Muscle layer of colon (tissue), 2 donors: ENCODE results near the gene PRDX6.
"Not testable (repeated sequence)": the region's sequence is repeated elsewhere in the genome, so short reads cannot be mapped to it uniquely, and the experiment has no call there.

ENCODE experiments used
- H3K27ac ChIP-seq: one replicate; pipeline ENCODE4 v1.7.0; 2013; ENCODE audit warnings: low read depth, mild to moderate bottlenecking, low read length, moderate library complexity
- H3K27me3 ChIP-seq, 2 donors: one replicate each; pipeline ENCODE4 v1.7.0; 2013; ENCODE audit warnings: low read length in 2 of 2, mild to moderate bottlenecking in 2 of 2; ENCODE audit not compliant: insufficient read depth in 2 of 2, control insufficient read depth in 1 of 2
- H3K36me3 ChIP-seq: one replicate; pipeline ENCODE4 v1.7.0; 2013; ENCODE audit warnings: mild to moderate bottlenecking, low read length; ENCODE audit not compliant: insufficient read depth
- H3K4me1 ChIP-seq: one replicate; pipeline ENCODE4 v1.7.0; 2013; ENCODE audit warnings: mild to moderate bottlenecking, low read length; ENCODE audit not compliant: insufficient read depth
- H3K4me3 ChIP-seq, 2 donors: one replicate each; pipeline ENCODE4 v1.7.0; 2013; ENCODE audit warnings: low read length in 2 of 2, low read depth in 1 of 2, mild to moderate bottlenecking in 1 of 2, moderate library complexity in 1 of 2
- H3K9ac ChIP-seq: one replicate; pipeline ENCODE4 v1.7.0; 2013; ENCODE audit warnings: low read length
- H3K9me3 ChIP-seq: one replicate; pipeline ENCODE4 v1.7.0; 2013; ENCODE audit warnings: mild to moderate bottlenecking, low read length
- donor health status: abdominal sarcoma.
- donor health status: Adenocarcinoma of cecum.

The PRDX6 gene

GRCh38 chr1:173484276-173484675 is 7.1 kb downstream of the PRDX6 start:
- Histone ChIP-seq H3K4me1 (peaks cover 11% of the 10 kb centered on the region), H3K27ac (no peak overlapping the region), H3K27me3 (no peaks in the 10 kb centered on the region), H3K36me3 (peaks cover 79% of the 10 kb centered on the region), H3K4me3 (no peak overlapping the region), H3K9ac (no peak overlapping the region), H3K9me3 (no peaks in the 10 kb centered on the region)

- no peaks in the 10 kb centered on the region for H3K27me3 ChIP-seq
- H3K9ac ChIP-seq: no peak overlapping the region
- H3K9me3 ChIP-seq: no peaks in the 10 kb centered on the region
- H3K4me1 ChIP-seq: peaks cover under 1% of the 10 kb centered on the region
- H3K4me3 ChIP-seq: no peak overlapping the region
- H3K36me3 ChIP-seq: peaks cover 77% of the 10 kb centered on the region
- no peak overlapping the region for H3K27ac ChIP-seq
These were observed 8.3 kb downstream of the PRDX6 start for GRCh38 chr1:173485401-173485800.

GRCh38 chr1:173488001-173488400 is 10.9 kb downstream of the PRDX6 start:
- H3K27ac ChIP-seq: no peak overlapping the region
- no peaks in the 10 kb centered on the region for H3K27me3 ChIP-seq
- no peaks in the 10 kb centered on the region for H3K9me3 ChIP-seq
- no peaks in the 10 kb centered on the region for H3K4me1 ChIP-seq
- no peak overlapping the region for H3K9ac ChIP-seq
- H3K4me3 ChIP-seq: no peak overlapping the region
- peaks cover 54% of the 10 kb centered on the region for H3K36me3 ChIP-seq

GRCh38 chr1:173489149-173489600 is 12.0 kb downstream of the PRDX6 start:
- no peak overlapping the region for H3K4me3 ChIP-seq
- no peaks in the 10 kb centered on the region for H3K9me3 ChIP-seq
- peaks cover 51% of the 10 kb centered on the region for H3K36me3 ChIP-seq
- H3K4me1 ChIP-seq: no peaks in the 10 kb centered on the region
- no peaks in the 10 kb centered on the region for H3K27me3 ChIP-seq
- H3K27ac ChIP-seq: no peak overlapping the region
- H3K9ac ChIP-seq: no peak overlapping the region

GRCh38 chr1:173489929-173490328 is 12.8 kb downstream of the PRDX6 start:
- Histone ChIP-seq H3K9ac (no peak overlapping the region), H3K27ac (no peak overlapping the region), H3K36me3 (peaks cover 44% of the 10 kb centered on the region), H3K4me1 (no peaks in the 10 kb centered on the region), H3K4me3 (no peak overlapping the region), H3K9me3 (no peaks in the 10 kb centered on the region), H3K27me3 (no peaks in the 10 kb centered on the region)

GRCh38 chr1:173491508-173491907 is 14.4 kb downstream of the PRDX6 start:
- no peaks in the 10 kb centered on the region for H3K27me3 ChIP-seq
- peaks cover 28% of the 10 kb centered on the region for H3K36me3 ChIP-seq
- no peaks in the 10 kb centered on the region for H3K4me1 ChIP-seq
- no peak overlapping the region for H3K27ac ChIP-seq
- H3K9me3 ChIP-seq: no peaks in the 10 kb centered on the region
- no peak overlapping the region for H3K9ac ChIP-seq
- no peak overlapping the region for H3K4me3 ChIP-seq

GRCh38 chr1:173493125-173493524 is 16.0 kb downstream of the PRDX6 start:
- H3K9ac ChIP-seq: not testable (repeated sequence)

GRCh38 chr1:173495609-173496267 is 18.6 kb downstream of the PRDX6 start:
- Histone ChIP-seq H3K27ac (no peak overlapping the region), H3K4me1 (no peaks in the 10 kb centered on the region), H3K27me3 (no peaks in the 10 kb centered on the region), H3K4me3 (no peak overlapping the region), H3K36me3 (no peaks in the 10 kb centered on the region), H3K9me3 (no peaks in the 10 kb centered on the region), H3K9ac (no peak overlapping the region)

More at GRCh38 chr1:173493125-173493524, 16.0 kb downstream of the PRDX6 start:
- H3K27ac ChIP-seq, H3K4me3 ChIP-seq, H3K27me3 ChIP-seq, H3K9me3 ChIP-seq, H3K4me1 ChIP-seq: not testable (repeated sequence)
- peaks cover 12% of the 10 kb centered on the region for H3K36me3 ChIP-seq

- H3K9ac ChIP-seq: no peak overlapping the region
- no peaks in the 10 kb centered on the region for H3K27me3 ChIP-seq
- no peak overlapping the region for H3K4me3 ChIP-seq
- no peaks in the 10 kb centered on the region for H3K9me3 ChIP-seq
- H3K36me3 ChIP-seq: no peaks in the 10 kb centered on the region
- no peak overlapping the region for H3K27ac ChIP-seq
- no peaks in the 10 kb centered on the region for H3K4me1 ChIP-seq
These were observed 19.7 kb downstream of the PRDX6 start for GRCh38 chr1:173496757-173497320.

GRCh38 chr1:173499729-173500128 is 22.6 kb downstream of the PRDX6 start:
- Histone ChIP-seq H3K27me3 (no peaks in the 10 kb centered on the region), H3K36me3 (no peaks in the 10 kb centered on the region), H3K4me3 (no peak overlapping the region), H3K4me1 (no peaks in the 10 kb centered on the region), H3K9me3 (no peaks in the 10 kb centered on the region), H3K9ac (no peak overlapping the region), H3K27ac (no peak overlapping the region)

GRCh38 chr1:173502104-173502503 is 25.0 kb downstream of the PRDX6 start:
- Histone ChIP-seq H3K36me3 (no peaks in the 10 kb centered on the region), H3K4me3 (no peak overlapping the region), H3K9ac (no peak overlapping the region), H3K27ac (no peak overlapping the region), H3K4me1 (no peaks in the 10 kb centered on the region), H3K27me3 (no peaks in the 10 kb centered on the region), H3K9me3 (no peaks in the 10 kb centered on the region)

- Histone ChIP-seq H3K27ac (no peak overlapping the region), H3K4me3 (no peak overlapping the region), H3K36me3 (no peaks in the 10 kb centered on the region), H3K9ac (no peak overlapping the region), H3K27me3 (no peaks in the 10 kb centered on the region), H3K4me1 (peaks cover 6% of the 10 kb centered on the region), H3K9me3 (no peaks in the 10 kb centered on the region)
These were observed 26.3 kb downstream of the PRDX6 start for GRCh38 chr1:173503391-173503790.
